Measurements from ENCODE around the gene XKRX.

XKRX gene

DNA sequence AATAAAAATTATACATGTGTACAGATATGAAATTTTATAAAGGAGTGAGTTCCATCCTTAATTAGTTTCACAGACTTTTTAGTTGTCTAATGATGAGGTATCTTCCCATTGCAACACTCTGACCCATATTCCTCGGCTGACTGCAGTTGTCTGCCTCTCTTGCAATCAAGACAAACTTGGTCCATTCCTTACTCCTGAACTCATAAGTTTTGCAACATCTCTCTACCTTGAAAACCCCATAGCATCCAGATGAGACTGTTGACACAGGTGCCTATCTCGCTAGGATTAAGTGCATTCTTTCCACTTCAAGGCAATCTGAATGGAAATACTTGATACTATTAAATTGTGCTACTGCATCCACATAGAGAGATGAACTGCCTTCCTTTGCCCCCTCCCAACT lies 2.3 kb downstream of the XKRX start:
- peaks cover 20% of the 10 kb centered on the region for H3K4me1 Mint-ChIP-seq
- peaks cover 4% of the 10 kb centered on the region for H3K9me3 Mint-ChIP-seq
- ATAC-seq: no peak
- no peak overlapping the region for H3K4me3 Mint-ChIP-seq
- no peaks in the 10 kb centered on the region for H3K36me3 Mint-ChIP-seq
- no peaks in the 10 kb centered on the region for H3K27me3 Mint-ChIP-seq
- H3K27ac Mint-ChIP-seq: no peak overlapping the region

GRCh38 chrX:100924375-100924774 lies 4.3 kb downstream of the XKRX start:
- H3K4me1 Mint-ChIP-seq: peaks cover 6% of the 10 kb centered on the region
- no peaks in the 10 kb centered on the region for H3K27me3 Mint-ChIP-seq
- H3K27ac Mint-ChIP-seq: no peak overlapping the region
- no peaks in the 10 kb centered on the region for H3K36me3 Mint-ChIP-seq
- H3K9me3 Mint-ChIP-seq: no peaks in the 10 kb centered on the region
- no peak for ATAC-seq
- H3K4me3 Mint-ChIP-seq: no peak overlapping the region

DNA sequence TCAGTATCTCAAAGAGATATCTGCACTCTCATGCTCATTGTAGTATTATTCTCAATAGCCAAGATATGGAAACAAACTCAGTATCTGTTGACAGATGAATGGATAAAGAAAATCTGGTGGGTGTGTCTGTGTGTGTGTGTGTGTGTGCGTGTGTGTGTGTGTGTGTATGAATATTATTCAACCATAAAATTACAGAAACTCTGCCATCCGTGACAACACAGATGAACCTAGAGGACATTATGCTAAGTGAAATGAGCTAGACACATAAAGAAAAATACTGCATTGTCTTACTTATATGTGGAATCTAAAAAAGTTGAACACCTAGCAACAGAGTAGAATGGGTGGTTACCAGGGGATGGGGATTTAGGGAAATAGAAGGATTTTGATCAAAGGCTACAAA lies 13.2 kb downstream of the XKRX start:
- no peak for ATAC-seq
- Mint-ChIP-seq H3K27me3 (no peaks in the 10 kb centered on the region), H3K9me3 (no peaks in the 10 kb centered on the region), H3K27ac (no peak overlapping the region), H3K4me3 (no peak overlapping the region), H3K4me1 (no peaks in the 10 kb centered on the region), H3K36me3 (peaks cover 5% of the 10 kb centered on the region)

DNA sequence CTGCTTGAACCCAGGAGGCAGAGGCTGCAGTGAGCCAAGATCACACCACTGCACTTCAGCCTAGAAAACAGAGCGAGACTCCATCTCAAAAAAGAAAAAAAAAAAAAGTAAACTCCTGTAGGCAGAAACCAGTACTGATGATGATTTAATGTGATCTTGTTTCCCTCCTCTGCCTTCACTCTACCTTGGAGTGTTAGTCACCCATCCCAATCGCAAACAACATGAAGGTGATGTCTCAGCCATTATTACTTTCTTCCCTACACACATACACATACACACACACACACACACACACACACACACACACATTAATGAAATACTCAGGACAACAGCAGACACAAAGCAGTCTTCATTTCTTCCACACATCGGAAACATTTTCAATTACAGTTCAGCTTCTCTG lies 15.6 kb downstream of the XKRX start:
- peaks cover 5% of the 10 kb centered on the region for H3K36me3 Mint-ChIP-seq
- H3K4me3 Mint-ChIP-seq: no peak overlapping the region
- no peaks in the 10 kb centered on the region for H3K4me1 Mint-ChIP-seq
- ATAC-seq: no peak
- H3K27ac Mint-ChIP-seq: no peak overlapping the region
- no peaks in the 10 kb centered on the region for H3K27me3 Mint-ChIP-seq
- H3K9me3 Mint-ChIP-seq: no peaks in the 10 kb centered on the region

GRCh38 chrX:100911731-100912130 lies 17.0 kb downstream of the XKRX start:
- no peak for ATAC-seq
- no peaks in the 10 kb centered on the region for H3K27me3 Mint-ChIP-seq
- no peaks in the 10 kb centered on the region for H3K9me3 Mint-ChIP-seq
- no peak overlapping the region for H3K27ac Mint-ChIP-seq
- H3K4me3 Mint-ChIP-seq: no peak overlapping the region
- H3K36me3 Mint-ChIP-seq: peaks cover 5% of the 10 kb centered on the region
- H3K4me1 Mint-ChIP-seq: no peaks in the 10 kb centered on the region

GRCh38 chrX:100905620-100906019 lies 23.1 kb downstream of the XKRX start:
- ATAC-seq: no peak
- Mint-ChIP-seq H3K4me3 (no peak overlapping the region), H3K27ac (no peak overlapping the region), H3K9me3 (peaks cover 2% of the 10 kb centered on the region), H3K36me3 (no peaks in the 10 kb centered on the region), H3K4me1 (no peaks in the 10 kb centered on the region), H3K27me3 (no peaks in the 10 kb centered on the region)

DNA sequence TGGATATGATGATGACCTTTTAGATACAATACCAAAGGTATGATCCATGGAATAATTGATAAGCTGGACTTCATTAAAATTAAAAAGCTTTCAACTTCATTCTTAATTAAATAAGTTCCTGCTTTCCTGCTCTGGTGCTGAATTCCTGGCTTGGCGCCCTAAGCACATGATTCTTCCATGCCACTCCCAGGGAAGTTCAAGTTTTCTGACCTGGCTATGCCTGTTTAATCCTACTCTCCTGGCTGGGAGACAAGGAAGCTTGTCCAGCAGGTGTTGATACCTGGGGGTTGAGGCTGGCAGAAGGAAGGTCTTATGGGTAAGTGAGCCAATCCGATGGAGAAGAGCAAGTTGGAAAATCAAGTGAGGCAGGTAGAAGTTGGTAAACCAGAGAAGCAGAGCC lies 24.3 kb downstream of the XKRX start:
- Mint-ChIP-seq H3K27me3 (no peaks in the 10 kb centered on the region), H3K36me3 (no peaks in the 10 kb centered on the region), H3K4me3 (no peak overlapping the region), H3K27ac (no peak overlapping the region), H3K4me1 (no peaks in the 10 kb centered on the region), H3K9me3 (peaks cover 2% of the 10 kb centered on the region)
- no peak for ATAC-seq

- H3K36me3 Mint-ChIP-seq: no peaks in the 10 kb centered on the region
- H3K27ac Mint-ChIP-seq: no peak overlapping the region
- peak; percentile 34 for ATAC-seq
- H3K9me3 Mint-ChIP-seq: no peaks in the 10 kb centered on the region
- no peak overlapping the region for H3K4me3 Mint-ChIP-seq
- no peaks in the 10 kb centered on the region for H3K4me1 Mint-ChIP-seq
- no peaks in the 10 kb centered on the region for H3K27me3 Mint-ChIP-seq
Observed at GRCh38 chrX:100895365-100896075, 33.2 kb downstream of the XKRX start.

DNA sequence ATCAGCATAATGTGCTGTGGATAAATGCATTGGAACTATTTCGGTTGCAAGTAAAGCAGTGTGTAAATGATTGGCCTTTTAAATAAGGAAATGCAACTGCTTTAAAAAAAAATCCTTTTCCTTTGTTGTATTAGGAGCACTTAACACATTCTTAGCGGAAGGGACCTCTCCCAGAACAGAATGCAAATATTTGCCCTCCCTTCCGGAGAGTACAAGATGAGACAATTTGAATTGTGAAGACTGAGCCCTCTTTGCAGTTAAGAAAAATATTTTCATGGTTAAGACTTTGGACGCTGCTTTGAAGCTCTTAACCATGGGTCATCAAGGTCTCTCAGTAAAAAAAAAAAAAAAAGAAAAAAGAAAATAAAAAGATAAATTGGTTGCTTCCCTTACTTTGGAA lies 45.1 kb downstream of the XKRX start:
- Mint-ChIP-seq H3K27me3 (no peaks in the 10 kb centered on the region), H3K36me3 (no peaks in the 10 kb centered on the region), H3K27ac (no peak overlapping the region), H3K4me3 (no peak overlapping the region), H3K9me3 (no peaks in the 10 kb centered on the region), H3K4me1 (no peaks in the 10 kb centered on the region)
- ATAC-seq: no peak

GRCh38 chrX:100880368-100880767 lies 48.3 kb downstream of the XKRX start:
- Mint-ChIP-seq H3K4me1 (no peaks in the 10 kb centered on the region), H3K27ac (no peak overlapping the region), H3K36me3 (no peaks in the 10 kb centered on the region), H3K9me3 (no peaks in the 10 kb centered on the region), H3K27me3 (no peaks in the 10 kb centered on the region), H3K4me3 (no peak overlapping the region)
- ATAC-seq: no peak

GRCh38 chrX:100874325-100874724 lies 54.4 kb downstream of the XKRX start, which contains the start of gene NOX1:
TSS of gene NOX1 (minus strand) at chrX:100874359. CDS start at chrX:100874139, 220 bp downstream.
- Mint-ChIP-seq H3K9me3 (no peaks in the 10 kb centered on the region), H3K27me3 (no peaks in the 10 kb centered on the region), H3K4me3 (no peak within 1 kb of the TSS), H3K27ac (no peak within 1 kb of the TSS), H3K36me3 (no peaks in the 10 kb centered on the region), H3K4me1 (no peaks in the 10 kb centered on the region)
- ATAC-seq: no peak

DNA sequence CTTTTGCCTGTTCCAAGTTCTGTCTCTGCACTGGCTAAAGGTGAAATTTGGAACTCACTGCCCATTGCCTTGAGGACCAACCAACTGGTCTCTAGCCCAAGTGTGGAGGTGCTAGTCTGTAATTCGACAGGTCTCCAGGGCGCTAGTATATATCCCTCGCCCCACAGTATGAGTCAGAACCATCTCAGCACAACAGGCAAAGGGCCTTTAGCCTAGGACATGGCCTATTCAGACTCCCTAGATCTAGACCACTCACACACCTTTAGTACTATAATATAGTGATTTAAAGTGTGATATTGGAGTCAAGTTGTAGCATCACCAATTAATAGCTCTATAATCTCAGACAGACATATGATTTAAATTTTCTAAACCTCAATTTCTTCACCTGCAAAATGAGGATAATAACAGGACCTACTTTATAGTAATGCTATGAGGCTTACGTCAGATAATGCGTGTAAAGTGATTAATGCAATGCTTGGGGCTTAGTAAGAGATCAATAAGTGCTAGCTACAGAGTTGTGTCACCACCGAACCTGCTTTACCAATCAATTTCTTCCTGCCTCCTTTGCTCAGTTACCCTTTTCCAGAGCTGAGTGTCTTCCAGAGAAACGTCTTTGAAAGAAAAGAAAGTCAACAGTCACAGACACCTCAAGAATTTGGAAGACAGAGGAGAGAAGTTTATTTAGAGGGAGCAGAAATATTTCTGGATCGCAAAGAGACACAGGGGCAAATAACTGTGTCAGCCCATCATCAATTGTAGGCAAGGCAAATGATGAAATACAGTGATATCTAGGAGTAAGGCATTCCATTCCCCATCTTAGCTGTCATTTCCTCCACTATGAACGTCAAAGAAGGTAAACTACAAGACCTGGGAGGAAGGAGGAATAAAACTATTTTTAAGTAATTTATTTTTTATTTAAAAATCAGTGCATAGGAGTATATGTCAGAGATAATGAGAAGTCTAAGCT lies 56.8 kb downstream of the XKRX start:
- no peaks in the 10 kb centered on the region for H3K27me3 Mint-ChIP-seq
- no peak overlapping the region for H3K27ac Mint-ChIP-seq
- ATAC-seq: no peak
- H3K9me3 Mint-ChIP-seq: no peaks in the 10 kb centered on the region
- H3K36me3 Mint-ChIP-seq: no peaks in the 10 kb centered on the region
- H3K4me3 Mint-ChIP-seq: no peak overlapping the region
- H3K4me1 Mint-ChIP-seq: no peaks in the 10 kb centered on the region

DNA sequence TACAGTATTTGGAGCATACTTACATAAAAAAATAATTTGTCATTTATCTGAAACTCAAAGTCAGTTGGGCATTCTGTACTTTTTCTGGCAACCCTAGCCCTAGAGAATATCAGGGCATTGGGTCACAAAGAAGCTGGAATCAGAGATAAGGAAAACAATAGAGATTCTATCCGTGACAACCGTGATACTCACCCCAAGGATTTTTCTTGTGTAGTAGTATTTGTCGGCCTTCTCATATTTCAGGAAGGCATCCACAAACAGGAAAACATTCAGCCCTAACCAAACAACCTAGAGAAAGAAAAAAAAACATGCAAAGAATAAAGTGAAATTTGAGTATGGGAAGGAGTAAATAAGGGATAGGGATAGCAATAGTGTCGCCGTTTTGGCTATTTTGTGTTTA lies 58.2 kb downstream of the XKRX start:
- no peak for ATAC-seq
- Mint-ChIP-seq H3K27ac (no peak overlapping the region), H3K9me3 (no peaks in the 10 kb centered on the region), H3K4me1 (no peaks in the 10 kb centered on the region), H3K36me3 (no peaks in the 10 kb centered on the region), H3K27me3 (no peaks in the 10 kb centered on the region), H3K4me3 (no peak overlapping the region)

DNA sequence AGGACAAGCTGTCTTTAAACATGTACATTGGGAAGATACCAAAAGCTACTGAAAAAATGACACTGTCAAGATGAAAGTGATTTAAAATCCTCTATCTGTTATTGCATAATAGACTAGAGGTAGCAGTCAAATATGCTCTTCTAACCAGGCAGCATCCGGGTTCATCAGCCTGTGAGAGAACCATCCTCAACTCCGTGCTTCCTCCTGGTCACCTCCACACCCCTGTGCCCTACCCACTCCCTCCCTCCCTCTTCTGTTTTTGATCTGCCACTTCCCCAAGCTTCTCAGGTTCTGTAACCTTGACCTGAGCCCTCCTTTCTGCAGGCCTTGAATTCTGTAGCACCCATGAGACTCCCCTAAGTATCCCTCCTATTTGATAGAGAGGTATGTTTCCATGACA lies 60.4 kb downstream of the XKRX start:
- Mint-ChIP-seq H3K27me3 (no peaks in the 10 kb centered on the region), H3K27ac (no peak overlapping the region), H3K36me3 (no peaks in the 10 kb centered on the region), H3K4me3 (no peak overlapping the region), H3K9me3 (no peaks in the 10 kb centered on the region), H3K4me1 (no peaks in the 10 kb centered on the region)
- ATAC-seq: no peak

GRCh38 chrX:100864657-100865391 lies 63.9 kb downstream of the XKRX start:
- H3K9me3 Mint-ChIP-seq: no peaks in the 10 kb centered on the region
- no peaks in the 10 kb centered on the region for H3K36me3 Mint-ChIP-seq
- H3K27me3 Mint-ChIP-seq: no peaks in the 10 kb centered on the region
- H3K27ac Mint-ChIP-seq: no peak overlapping the region
- ATAC-seq: no peak
- H3K4me1 Mint-ChIP-seq: no peaks in the 10 kb centered on the region
- no peak overlapping the region for H3K4me3 Mint-ChIP-seq

All from stimulated activated memory B cell treated with anti-CD40 and anti-IgM and Interleukin-4, amounts not matched to agents 10 μg/mL and 1 μg/mL and 100 μg/mL, for 72 hours (primary cell).